GM10266 (cell line): Measurements from ENCODE around the gene TMEM203.

Source experiments
- DNase-seq: peaks from one replicate; pipeline ENCODE4 v3.0.0; 2012; ENCODE audit errors: extremely low spot score
- CTCF ChIP-seq: IDR thresholded peaks from 2 replicates; pipeline ENCODE4 v1.5.1; 2012; ENCODE audit warnings: mild to moderate bottlenecking, low read depth; ENCODE audit not compliant: control insufficient read depth, insufficient read depth; ENCODE audit errors: missing control alignments

The TMEM203 gene

DNA sequence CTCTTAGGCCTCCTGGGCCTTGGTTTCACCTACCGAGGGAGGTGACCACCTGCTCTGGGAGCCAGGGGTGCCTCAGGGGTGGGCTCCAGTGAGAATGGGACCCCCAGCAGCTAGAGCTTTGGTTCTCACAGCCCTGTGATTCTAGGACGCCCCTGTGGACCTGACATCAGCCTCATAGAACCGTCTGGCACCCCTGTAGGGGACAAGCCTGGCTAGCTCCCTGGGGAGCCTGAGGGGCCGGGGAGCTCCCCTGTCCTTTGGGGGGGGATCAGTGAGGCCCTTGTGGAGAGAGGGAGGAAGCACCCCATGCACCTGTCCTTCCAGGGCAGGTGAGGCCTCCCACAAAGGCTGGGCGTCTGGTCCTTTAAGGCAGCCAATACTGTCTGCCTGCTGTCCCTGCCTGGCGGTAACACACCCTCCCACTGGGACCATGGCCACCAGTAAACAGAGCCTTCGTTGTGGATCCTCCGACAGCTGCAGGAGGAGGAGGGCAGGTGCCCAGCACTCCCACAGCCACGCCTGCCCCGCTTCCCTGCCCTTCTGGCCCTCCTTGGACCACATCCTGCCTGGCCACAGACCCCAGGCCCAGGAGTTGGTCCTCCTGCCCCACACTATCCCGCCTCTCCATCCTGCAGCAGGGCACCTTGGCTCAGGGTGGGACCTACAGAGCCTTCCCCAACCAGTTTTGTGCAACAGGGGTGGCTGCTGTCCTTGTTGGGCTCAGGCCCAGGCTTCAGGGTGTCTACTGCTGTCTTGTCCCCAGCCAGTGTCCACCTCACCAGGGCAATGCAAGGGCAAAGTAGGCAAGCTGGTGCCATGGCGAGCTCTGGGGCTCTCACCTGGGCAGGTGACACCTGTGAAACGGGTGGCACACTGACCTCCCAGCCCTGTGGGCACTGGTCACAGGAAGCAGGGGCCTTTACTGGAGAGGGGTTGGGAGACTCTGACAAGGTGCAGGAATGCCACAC, 32.6 kb upstream of the TMEM203 start:
- TF ChIP-seq CTCF, result no peak
- no peak for DNase-seq

DNA sequence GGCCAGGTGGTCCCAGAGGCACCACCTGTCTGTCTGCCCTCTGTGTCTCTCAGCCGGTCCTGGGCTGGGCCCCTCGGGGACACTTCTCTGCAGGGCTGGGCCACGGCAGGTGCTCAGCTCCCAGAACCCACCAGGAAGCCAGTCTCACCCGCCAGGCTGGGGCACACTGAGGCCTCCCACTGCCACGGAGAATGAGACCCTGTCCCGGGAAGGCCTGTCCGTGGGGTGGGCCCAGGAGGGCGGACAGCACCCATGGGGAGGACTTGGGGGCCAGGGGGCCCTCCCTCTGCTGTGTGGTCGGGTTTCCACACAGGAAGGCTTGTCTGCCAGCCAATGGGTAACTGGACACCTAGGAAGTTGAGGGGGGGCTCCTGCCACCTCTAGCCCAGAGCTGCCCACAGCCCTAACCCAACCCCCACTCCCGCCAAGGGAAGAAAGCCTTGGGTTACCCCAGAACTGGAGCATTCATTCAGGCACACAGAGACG, 31.5 kb upstream of the TMEM203 start:
- TF ChIP-seq CTCF, result no peak
- no peak for DNase-seq

- DNase-seq, result peak; percentile 98
- TF ChIP-seq CTCF, result peak; percentile 99
Observed at GRCh38 chr9:137236238-137236935, 30.9 kb upstream of the TMEM203 start.

GRCh38 chr9:137235424-137236237, 30.2 kb upstream of the TMEM203 start:
- DNase-seq, result no peak
- TF ChIP-seq CTCF, result no peak

DNA sequence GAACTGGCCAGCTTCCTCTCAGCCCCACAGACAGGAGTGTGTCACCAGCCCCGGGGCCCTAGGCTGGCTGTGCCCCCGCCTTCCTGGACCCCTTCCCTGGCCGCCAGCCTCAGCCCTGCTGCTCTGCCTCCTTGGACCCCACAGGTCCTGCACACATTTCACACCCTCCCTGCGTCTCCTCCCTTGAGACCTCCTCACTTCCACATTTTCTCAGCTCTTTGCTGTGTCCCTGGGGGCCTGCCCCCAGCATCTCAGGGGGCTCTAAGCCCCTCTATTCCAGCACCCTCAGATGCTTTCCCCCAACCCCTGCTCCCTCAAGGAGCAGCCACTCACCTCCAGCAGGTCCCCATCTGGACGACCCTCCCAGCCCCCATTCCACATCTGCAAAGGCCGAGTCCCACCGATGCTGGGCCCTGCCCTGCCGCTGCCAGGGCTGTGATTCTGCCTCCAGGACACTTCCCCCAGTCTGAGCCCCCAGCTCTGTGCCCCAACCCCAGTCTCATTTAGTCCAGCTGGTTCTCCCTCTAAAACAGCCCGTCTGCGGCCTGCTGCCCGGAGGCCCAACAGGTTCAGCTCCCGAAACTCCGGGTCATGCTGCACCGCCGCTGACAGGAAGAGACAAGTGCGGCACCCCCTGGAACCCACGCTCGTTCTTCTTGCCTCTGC, 29.4 kb upstream of the TMEM203 start:
- no peak for TF ChIP-seq CTCF

DNA sequence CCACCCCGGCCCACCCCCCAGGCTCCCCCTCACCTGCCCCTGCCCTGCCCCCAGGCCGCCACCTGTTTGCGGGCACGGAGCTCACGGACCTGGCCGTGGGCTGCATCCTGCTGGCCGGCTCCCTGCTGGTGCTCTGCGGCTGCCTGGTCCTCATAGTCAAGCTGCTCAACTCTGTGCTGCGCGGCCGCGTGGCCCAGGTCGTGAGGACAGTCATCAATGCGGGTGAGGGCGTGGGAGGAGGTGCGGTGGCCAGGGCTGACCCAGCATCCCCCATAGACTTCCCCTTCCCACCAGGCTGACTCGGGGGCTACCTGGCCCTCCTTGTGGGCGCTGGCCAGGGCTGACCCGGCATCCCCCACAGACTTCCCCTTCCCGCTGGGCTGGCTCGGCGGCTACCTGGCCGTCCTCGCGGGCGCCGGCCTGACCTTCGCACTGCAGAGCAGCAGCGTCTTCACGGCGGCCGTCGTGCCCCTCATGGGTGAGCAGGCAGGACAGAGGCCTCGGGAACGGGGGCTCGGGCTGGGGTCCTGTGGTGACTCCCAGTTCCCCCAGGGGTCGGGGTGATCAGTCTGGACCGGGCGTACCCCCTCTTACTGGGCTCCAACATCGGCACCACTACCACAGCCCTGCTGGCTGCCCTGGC, 28.7 kb upstream of the TMEM203 start:
- no peak for DNase-seq
- no peak for TF ChIP-seq CTCF

More for the DNA sequence above, 29.4 kb upstream of the TMEM203 start:
- no peak for DNase-seq
